PFSK-1 (cell line): ENCODE measurements around the gene ADAM10.

Experiments
- FOXP2 ChIP-seq: optimal IDR thresholded peaks from 2 replicates; pipeline ENCODE3; 2011; ENCODE audit warnings: borderline replicate concordance, control low read depth, inconsistent platforms; ENCODE audit not compliant: insufficient read depth; ENCODE audit errors: extremely low read length, extremely low read depth
- POLR2AphosphoS5 ChIP-seq: IDR thresholded peaks from 2 replicates; pipeline ENCODE4 v1.6.1; 2012; ENCODE audit warnings: low read depth, mild to moderate bottlenecking, control low read depth, low read length, moderate library complexity
- REST ChIP-seq, 2 experiments: IDR thresholded peaks; 2 replicates each; pipeline versions ENCODE4 v1.6.1 to v1.8.0; 2011 to 2012; ENCODE audit warnings: low read depth in 2 of 2, low read length in 2 of 2, control low read depth in 1 of 2, inconsistent platforms in 1 of 2, mild to moderate bottlenecking in 1 of 2, moderate library complexity in 1 of 2; ENCODE audit not compliant: insufficient read depth in 1 of 2
- SIN3A ChIP-seq: IDR thresholded peaks from 2 replicates; pipeline ENCODE4 v1.6.1; 2012; ENCODE audit warnings: mild to moderate bottlenecking, low read length, moderate library complexity, borderline replicate concordance; ENCODE audit not compliant: insufficient read depth
- TAF1 ChIP-seq: IDR thresholded peaks from 2 replicates; pipeline ENCODE4 v1.6.1; 2012; ENCODE audit warnings: low read length, control low read depth, borderline replicate concordance; ENCODE audit not compliant: insufficient read depth

GRCh38 chr15:58545307-58546065 is 204.0 kb downstream of the ADAM10 start:
- TF ChIP-seq POLR2AphosphoS5: no peak
- no peak for TF ChIP-seq SIN3A
- TF ChIP-seq REST (IDR thresholded peaks at IDR 0.05; ENCODE audit: insufficient read depth in 1 of 2, low read depth in 2 of 2, low read length in 2 of 2): no peak
- no peak for TF ChIP-seq TAF1
- TF ChIP-seq FOXP2: no peak
